ENCODE data around the gene DTNA. TPM values are rescaled to one million over a fixed set of nuclear protein-coding genes. Genes with fewer than 3 reads are reported as not detected.

DTNA gene
- total and polyA plus RNA-seq, 2 of the 8 experiments (the other 6 are each of a cell fraction or from before 2014, with no cell fraction given): 30.2 to 32.7 TPM

GRCh38 chr18:34805878-34806351 lies 95.8 kb downstream of the DTNA start:
- no peak for FAIRE-seq
- CTCF ChIA-PET (ENCODE audit: partially characterized antibody): no interaction called here
- H3K27ac ChIP-seq (ENCODE audit: low read depth, low read length): no peak overlapping the region

More at GRCh38 chr18:34805878-34806351, 95.8 kb downstream of the DTNA start:
- no peak overlapping the region for H4K8ac ChIP-seq (ENCODE audit: extremely low read depth, insufficient read depth, low read length)
- no peak overlapping the region for H3K4me3 ChIP-seq (ENCODE audit: extremely low read depth in 1 of 4, insufficient read depth in 2 of 4, low read depth in 3 of 4, low read length in 4 of 4)
- no peak for DNase-seq (ENCODE audit: low read depth in 1 of 2, low spot score in 2 of 2)
- H4K5ac ChIP-seq (ENCODE audit: insufficient read length, low read depth, low read length): no peak overlapping the region
- H3K79me2 ChIP-seq (ENCODE audit: control insufficient read depth in 1 of 2, insufficient read depth in 2 of 2, low read length in 2 of 2): no peaks in the 10 kb centered on the region
- H3K23ac ChIP-seq (ENCODE audit: insufficient read length): no peak overlapping the region
- H3K4me1 ChIP-seq (replicated peaks in 1 of 4; ENCODE audit: control insufficient read depth in 3 of 4, insufficient read depth in 4 of 4, low read length in 3 of 4): peaks cover 0 to 14% (median 9%) of the 10 kb centered on the region in 4 experiments; a peak in 2 of 7 replicates
- H3K36me3 ChIP-seq (ENCODE audit: control insufficient read depth in 2 of 4, insufficient read depth in 4 of 4, low read length in 3 of 4): no peaks in the 10 kb centered on the region
- H4K20me1 ChIP-seq (replicated peaks in 1 of 2; ENCODE audit: control insufficient read depth in 1 of 2, insufficient read depth in 2 of 2, low read length in 2 of 2): no peaks in the 10 kb centered on the region
- no peaks in the 10 kb centered on the region for H3K27me3 ChIP-seq (replicated peaks in 1 of 4; ENCODE audit: control insufficient read depth in 3 of 4, extremely low read depth in 1 of 4, insufficient read depth in 3 of 4, low read length in 3 of 4)
- no peak overlapping the region for H3K4ac ChIP-seq (replicated peaks; ENCODE audit: insufficient read length, low read depth, low read length)
- H4K91ac ChIP-seq (replicated peaks; ENCODE audit: insufficient read length, low read length): no peak overlapping the region
- no peak overlapping the region for H3K56ac ChIP-seq (replicated peaks; ENCODE audit: insufficient read length, low read depth, low read length)
- H3K4me2 ChIP-seq (ENCODE audit: insufficient read depth in 1 of 2, low read depth in 2 of 2, low read length in 2 of 2): no peak overlapping the region
- no peak overlapping the region for H3K14ac ChIP-seq (ENCODE audit: insufficient read length)
- H2BK5ac ChIP-seq (ENCODE audit: low read depth, low read length): no peak overlapping the region
- no peak overlapping the region for H2BK15ac ChIP-seq (ENCODE audit: low read length)
- H3K79me1 ChIP-seq (ENCODE audit: low read depth, low read length): no peaks in the 10 kb centered on the region
- no peaks in the 10 kb centered on the region for H3K23me2 ChIP-seq (ENCODE audit: low read depth, low read length)
- H2BK20ac ChIP-seq (ENCODE audit: low read length): no peak overlapping the region
- H3K9me3 ChIP-seq (ENCODE audit: insufficient read depth in 2 of 2, low read depth in 1 of 2, low read length in 1 of 2): no peaks in the 10 kb centered on the region
- H2BK120ac ChIP-seq (replicated peaks; ENCODE audit: low read depth, low read length): no peak overlapping the region
- H2AFZ ChIP-seq (ENCODE audit: low read length): no peak overlapping the region
- H3K9ac ChIP-seq (replicated peaks in 1 of 4; ENCODE audit: extremely low read depth in 1 of 4, low read depth in 3 of 4, low read length in 3 of 4): no peak overlapping the region
- no peak overlapping the region for H2BK12ac ChIP-seq (ENCODE audit: low read depth, low read length)
- TF ChIP-seq FOSL1 (IDR thresholded peaks at IDR 0.05; ENCODE audit: insufficient read depth, low read depth, low read length): no peak
- no peak for TF ChIP-seq MAFK (IDR thresholded peaks at IDR 0.05; ENCODE audit: low read depth, low read length)
- no peak for TF ChIP-seq CHD1 (IDR thresholded peaks at IDR 0.05; ENCODE audit: low read depth, low read length)
- TF ChIP-seq BRCA1 (IDR thresholded peaks at IDR 0.05; ENCODE audit: low read depth, low read length): no peak
- no peak for TF ChIP-seq NRF1 (IDR thresholded peaks at IDR 0.05; ENCODE audit: low read depth, low read length)
- no peak for TF ChIP-seq PHF8 (conservative IDR thresholded peaks at IDR 0.05; ENCODE audit: low read depth, low read length)
- TF ChIP-seq RXRA (IDR thresholded peaks at IDR 0.05; ENCODE audit: insufficient read depth, low read depth, low read length): no peak
- no peak for TF ChIP-seq JUN (IDR thresholded peaks at IDR 0.05; ENCODE audit: low read depth, low read length)
- TF ChIP-seq SP2 (IDR thresholded peaks at IDR 0.05; ENCODE audit: low read length): no peak
- TF ChIP-seq TBP (IDR thresholded peaks at IDR 0.05; ENCODE audit: low read depth, low read length): no peak
- no peak for TF ChIP-seq RBBP5 (IDR thresholded peaks at IDR 0.05; ENCODE audit: borderline replicate concordance, low read depth, low read length)
- TF ChIP-seq CBX5 (IDR thresholded peaks at IDR 0.05; ENCODE audit: low read depth, low read length): no peak
- no peak for TF ChIP-seq SRF (IDR thresholded peaks at IDR 0.05; ENCODE audit: low read depth, low read length)
- no peak for TF ChIP-seq KDM1A (IDR thresholded peaks at IDR 0.05; ENCODE audit: borderline replicate concordance, low read length)
- TF ChIP-seq POLR2A (IDR thresholded peaks at IDR 0.05; ENCODE audit: control extremely low read depth in 1 of 2, low read depth in 2 of 2, low read length in 2 of 2): no peak
- no peak for TF ChIP-seq POLR2AphosphoS5 (IDR thresholded peaks at IDR 0.05; ENCODE audit: low read depth, low read length)
- no peak for TF ChIP-seq CREB1 (IDR thresholded peaks at IDR 0.05)
- no peak overlapping the region for H2AK5ac ChIP-seq (ENCODE audit: low read depth, low read length)
- POLR2A ChIA-PET (ENCODE audit: partially characterized antibody): no interaction called here
- no peak overlapping the region for H3K18ac ChIP-seq (ENCODE audit: extremely low read depth, low read length)
